Astrocyte (in vitro differentiated cells and primary cell): Measurements from ENCODE around the gene LIPC.
"Not testable (repeated sequence)": the region's sequence is repeated elsewhere in the genome, so short reads cannot be mapped to it uniquely, and the experiment has no call there.

ENCODE experiments used
- EZH2 ChIP-seq: IDR thresholded peaks from 2 replicates; pipeline ENCODE4 v1.6.1; 2012; ENCODE audit warnings: mild to moderate bottlenecking, low read length, inconsistent platforms; ENCODE audit not compliant: insufficient read depth
- TF ChIP-seq, protein P1 (sequence below): IDR thresholded peaks from 2 replicates; pipeline ENCODE4 v1.5.1; 2011; ENCODE audit warnings: low read depth, mild to moderate bottlenecking, inconsistent platforms, low read length, moderate library complexity; ENCODE audit not compliant: insufficient read depth

DNA sequence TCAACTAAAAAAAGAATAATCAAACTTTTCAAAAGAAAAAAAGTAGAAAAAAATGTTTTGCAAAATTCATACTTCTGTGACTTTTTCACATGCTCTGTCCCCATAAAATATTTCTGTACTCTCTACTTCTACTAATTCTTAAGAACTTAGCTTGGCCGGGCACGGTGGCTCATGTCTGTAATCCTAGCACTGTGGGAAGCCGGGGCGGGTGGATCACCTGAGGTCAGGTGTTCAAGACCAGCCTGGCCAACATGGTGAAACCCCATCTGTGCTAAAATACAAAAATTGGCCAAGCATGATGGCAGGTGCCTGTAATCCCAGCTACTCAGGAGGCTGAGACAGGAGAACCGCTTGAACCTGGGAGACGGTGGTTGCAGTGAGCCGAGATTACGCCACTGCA is 172.1 kb downstream of the LIPC start:
- TF ChIP-seq, protein P1, sequence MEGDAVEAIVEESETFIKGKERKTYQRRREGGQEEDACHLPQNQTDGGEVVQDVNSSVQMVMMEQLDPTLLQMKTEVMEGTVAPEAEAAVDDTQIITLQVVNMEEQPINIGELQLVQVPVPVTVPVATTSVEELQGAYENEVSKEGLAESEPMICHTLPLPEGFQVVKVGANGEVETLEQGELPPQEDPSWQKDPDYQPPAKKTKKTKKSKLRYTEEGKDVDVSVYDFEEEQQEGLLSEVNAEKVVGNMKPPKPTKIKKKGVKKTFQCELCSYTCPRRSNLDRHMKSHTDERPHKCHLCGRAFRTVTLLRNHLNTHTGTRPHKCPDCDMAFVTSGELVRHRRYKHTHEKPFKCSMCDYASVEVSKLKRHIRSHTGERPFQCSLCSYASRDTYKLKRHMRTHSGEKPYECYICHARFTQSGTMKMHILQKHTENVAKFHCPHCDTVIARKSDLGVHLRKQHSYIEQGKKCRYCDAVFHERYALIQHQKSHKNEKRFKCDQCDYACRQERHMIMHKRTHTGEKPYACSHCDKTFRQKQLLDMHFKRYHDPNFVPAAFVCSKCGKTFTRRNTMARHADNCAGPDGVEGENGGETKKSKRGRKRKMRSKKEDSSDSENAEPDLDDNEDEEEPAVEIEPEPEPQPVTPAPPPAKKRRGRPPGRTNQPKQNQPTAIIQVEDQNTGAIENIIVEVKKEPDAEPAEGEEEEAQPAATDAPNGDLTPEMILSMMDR: not testable (repeated sequence)
- TF ChIP-seq EZH2: not testable (repeated sequence)
